CD4-positive, alpha-beta T cell treated with Interferon gamma for 1 hour (primary cell): ENCODE results near the gene LAMB4.

Experiments
- DNase-seq: peaks from one replicate; pipeline ENCODE4 v3.0.0-alpha.2; 2020

LAMB4 gene

GRCh38 chr7:108108131-108108530, 22.0 kb downstream of the LAMB4 start:
- no peak for DNase-seq

GRCh38 chr7:108104324-108104723, 25.8 kb downstream of the LAMB4 start:
- no peak for DNase-seq

- no peak for DNase-seq
Measured at GRCh38 chr7:108103558-108104298, 26.4 kb downstream of the LAMB4 start.

GRCh38 chr7:108102671-108103312, 27.4 kb downstream of the LAMB4 start:
- DNase-seq: no peak

- no peak for DNase-seq
Measured at GRCh38 chr7:108101759-108102158, 28.4 kb downstream of the LAMB4 start.

GRCh38 chr7:108099713-108100112, 30.4 kb downstream of the LAMB4 start:
- DNase-seq: no peak

- no peak for DNase-seq
Measured at GRCh38 chr7:108097703-108098102, 32.5 kb downstream of the LAMB4 start.

- DNase-seq: no peak
Measured at GRCh38 chr7:108096996-108097395, 33.2 kb downstream of the LAMB4 start.

GRCh38 chr7:108094933-108095710, 35.0 kb downstream of the LAMB4 start:
- no peak for DNase-seq

- DNase-seq: no peak
Measured at GRCh38 chr7:108094346-108094745, 35.8 kb downstream of the LAMB4 start.

GRCh38 chr7:108093851-108094331, 36.3 kb downstream of the LAMB4 start:
- DNase-seq: no peak

GRCh38 chr7:108093341-108093740, 36.8 kb downstream of the LAMB4 start:
- no peak for DNase-seq

GRCh38 chr7:108091461-108091831, 38.7 kb downstream of the LAMB4 start:
- no peak for DNase-seq

GRCh38 chr7:108090791-108091460, 39.2 kb downstream of the LAMB4 start:
- DNase-seq: no peak

GRCh38 chr7:108089381-108089780, 40.8 kb downstream of the LAMB4 start:
- DNase-seq: no peak

GRCh38 chr7:108088729-108089128, 41.4 kb downstream of the LAMB4 start:
- DNase-seq: no peak

GRCh38 chr7:108087778-108088177, 42.4 kb downstream of the LAMB4 start:
- DNase-seq: no peak

GRCh38 chr7:108086962-108087361, 43.2 kb downstream of the LAMB4 start:
- DNase-seq: no peak

- no peak for DNase-seq
Measured at GRCh38 chr7:108086546-108086945, 43.6 kb downstream of the LAMB4 start.

GRCh38 chr7:108083980-108084379, 46.2 kb downstream of the LAMB4 start:
- DNase-seq: no peak

GRCh38 chr7:108079648-108080591, 50.2 kb downstream of the LAMB4 start:
- no peak for DNase-seq

- no peak for DNase-seq
Measured at GRCh38 chr7:108079276-108079647, 50.9 kb downstream of the LAMB4 start.
